Measurements from ENCODE around the gene PELI3. TPM values are rescaled to one million over a fixed set of nuclear protein-coding genes. Genes with fewer than 3 reads are reported as not detected.
"Not testable (repeated sequence)": the region's sequence is repeated elsewhere in the genome, so short reads cannot be mapped to it uniquely, and the experiment has no call there.

Gene PELI3
- total RNA-seq, 2 experiments from 2014 or later: 6.7 to 7.2 TPM

DNA sequence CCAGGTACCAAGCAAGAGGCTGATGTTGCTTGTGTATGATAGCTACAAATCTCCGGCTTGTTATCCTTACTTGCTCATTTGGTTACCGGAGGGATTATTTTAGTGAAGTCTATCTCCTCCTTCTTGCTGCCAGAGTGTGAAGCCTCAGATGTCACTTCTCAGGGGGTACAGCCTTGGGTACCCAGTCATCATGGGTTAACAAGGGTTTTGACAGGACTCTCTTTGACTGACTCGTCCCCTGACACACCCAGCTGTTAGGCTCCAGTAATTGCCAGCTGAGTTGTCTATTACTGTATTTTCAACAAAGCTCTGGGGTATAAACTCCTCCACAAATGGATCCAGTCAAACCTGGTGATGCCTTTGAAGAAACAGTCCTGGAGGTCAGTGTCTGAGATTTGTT lies 11.9 kb upstream of the PELI3 start:
- H3K27me3 Mint-ChIP-seq: peaks cover 3% of the 10 kb centered on the region
- H3K4me3 Mint-ChIP-seq: no peak overlapping the region
- no peaks in the 10 kb centered on the region for H3K36me3 Mint-ChIP-seq (ENCODE audit: low read depth)
- POLR2A ChIA-PET: no interaction called here
- no peak for DNase-seq
- CTCF ChIA-PET: interaction anchor here (0.6 to 2.7 kb wide), 5 partner anchors 10 to 115 kb away, joined by 3 to 18 read pairs (median 3); partner anchors contain the start of genes DPP3 and MRPL11
- H3K9me3 Mint-ChIP-seq: no peaks in the 10 kb centered on the region
- no peak overlapping the region for H3K27ac Mint-ChIP-seq
- peaks cover 20% of the 10 kb centered on the region for H3K4me1 Mint-ChIP-seq

DNA sequence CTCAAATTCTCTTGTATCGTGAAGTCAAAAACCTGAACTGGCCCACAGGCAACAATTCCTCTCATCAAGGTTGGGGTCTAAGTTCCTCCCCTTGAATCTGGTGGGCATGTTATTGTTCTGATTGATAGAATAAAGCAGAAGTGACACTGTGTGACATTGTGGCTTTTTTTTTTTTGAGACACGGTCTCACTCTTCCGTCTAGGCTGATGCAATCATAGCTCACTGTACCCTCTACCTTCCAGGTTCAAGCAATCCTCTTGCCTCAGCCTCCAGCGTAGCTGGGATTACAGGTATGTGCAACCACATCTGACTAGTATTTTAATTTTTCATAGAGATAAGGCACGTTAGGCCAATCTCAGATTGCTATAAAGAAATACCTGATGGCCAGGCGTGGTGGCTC lies 8.9 kb upstream of the PELI3 start:
- Mint-ChIP-seq H3K27ac (no peak overlapping the region), H3K27me3 (peaks cover 3% of the 10 kb centered on the region), H3K4me3 (no peak overlapping the region), H3K4me1 (peaks cover 28% of the 10 kb centered on the region), H3K36me3 (ENCODE audit: low read depth) (peaks cover 7% of the 10 kb centered on the region), H3K9me3 (peaks cover 10% of the 10 kb centered on the region)
- ChIA-PET POLR2A (no interaction called here), CTCF (interaction anchor here (1.2 to 1.5 kb wide), 2 partner anchors 19 to 49 kb away, joined by 3 to 4 read pairs; partner anchors contain the start of gene MRPL11)
- DNase-seq: no peak

- Mint-ChIP-seq H3K27ac (no peak overlapping the region), H3K4me1 (peaks cover 26% of the 10 kb centered on the region), H3K4me3 (no peak overlapping the region), H3K9me3 (peaks cover 11% of the 10 kb centered on the region), H3K36me3 (ENCODE audit: low read depth) (peaks cover 10% of the 10 kb centered on the region), H3K27me3 (peaks cover 3% of the 10 kb centered on the region)
- CTCF ChIA-PET: interaction anchor here (0.6 to 1.5 kb wide), 3 partner anchors 21 to 57 kb away, joined by 3 to 4 read pairs (median 3); partner anchors contain the start of gene MRPL11
- no peak for DNase-seq
- POLR2A ChIA-PET: no interaction called here
Observed at GRCh38 chr11:66459138-66459778, 7.4 kb upstream of the PELI3 start.

DNA sequence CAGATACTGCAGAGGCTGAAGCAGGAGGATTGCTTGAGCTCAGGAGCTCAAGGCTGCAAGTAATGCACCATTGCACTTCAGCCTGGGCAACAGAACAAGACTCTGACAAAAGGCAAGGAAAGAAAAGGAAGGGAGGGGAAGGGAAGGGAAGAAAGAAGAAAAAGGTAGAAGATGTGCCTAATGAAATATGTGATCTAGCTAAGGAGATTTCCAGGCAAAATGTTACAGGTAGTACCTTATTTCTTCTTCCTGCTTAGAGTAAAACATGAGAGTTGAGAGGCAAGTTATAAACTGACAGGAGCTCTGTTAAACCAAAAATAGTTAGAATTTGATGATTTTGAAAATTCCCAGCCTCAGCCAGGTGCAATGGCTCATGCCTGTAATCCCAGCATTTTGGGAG lies 4.7 kb upstream of the PELI3 start:
- ChIA-PET POLR2A (no interaction called here), CTCF (interaction anchor here (1.0 to 2.0 kb wide), 3 partner anchors 17 to 40 kb away, joined by 3 to 7 read pairs (median 3); partner anchors contain the start of gene MRPL11)
- H3K9me3 Mint-ChIP-seq: peaks cover 11% of the 10 kb centered on the region
- peaks cover 32% of the 10 kb centered on the region for H3K4me1 Mint-ChIP-seq
- H3K27me3 Mint-ChIP-seq: no peaks in the 10 kb centered on the region
- H3K36me3 Mint-ChIP-seq (ENCODE audit: low read depth): peaks cover 10% of the 10 kb centered on the region
- DNase-seq: no peak
- no peak overlapping the region for H3K4me3 Mint-ChIP-seq
- H3K27ac Mint-ChIP-seq: no peak overlapping the region

- Mint-ChIP-seq H3K27ac (peak overlapping the region; percentile 36), H3K9me3 (peaks cover 11% of the 10 kb centered on the region), H3K4me1 (peaks cover 38% of the 10 kb centered on the region), H3K4me3 (no peak overlapping the region), H3K36me3 (ENCODE audit: low read depth) (peaks cover 10% of the 10 kb centered on the region), H3K27me3 (peaks cover 2% of the 10 kb centered on the region)
- no peak for DNase-seq
- POLR2A ChIA-PET: no interaction called here
- CTCF ChIA-PET: interaction anchor here (0.8 to 1.4 kb wide), 3 partner anchors 9 to 41 kb away, joined by 3 to 6 read pairs (median 3); partner anchors contain the start of gene MRPL11
Observed at GRCh38 chr11:66462911-66463310, 3.8 kb upstream of the PELI3 start.

- H3K27ac Mint-ChIP-seq; DNase-seq; POLR2A ChIA-PET; H3K27me3 Mint-ChIP-seq; H3K4me3 Mint-ChIP-seq; H3K36me3 Mint-ChIP-seq (ENCODE audit: low read depth): not testable (repeated sequence)
- peaks cover 11% of the 10 kb centered on the region for H3K9me3 Mint-ChIP-seq
- CTCF ChIA-PET: interaction anchor here (1.4 kb wide), 2 partner anchors 25 kb away, joined by 6 to 9 read pairs; partner anchors contain the start of gene MRPL11
- peaks cover 46% of the 10 kb centered on the region for H3K4me1 Mint-ChIP-seq
Observed at GRCh38 chr11:66464116-66464515, 2.6 kb upstream of the PELI3 start.

- Mint-ChIP-seq H3K27me3 (peaks cover 2% of the 10 kb centered on the region), H3K36me3 (ENCODE audit: low read depth) (peaks cover 10% of the 10 kb centered on the region), H3K27ac (no peak overlapping the region), H3K4me1 (peaks cover 42% of the 10 kb centered on the region), H3K4me3 (no peak overlapping the region), H3K9me3 (peaks cover 11% of the 10 kb centered on the region)
- DNase-seq: no peak
- POLR2A ChIA-PET: no interaction called here
- CTCF ChIA-PET: interaction anchor here (0.6 to 1.4 kb wide), 3 partner anchors 11 to 26 kb away, joined by 3 to 9 read pairs (median 4); partner anchors contain the start of genes DPP3 and MRPL11
Observed at GRCh38 chr11:66464916-66465315, 1.8 kb upstream of the PELI3 start.

GRCh38 chr11:66465373-66466224 lies 1.1 kb upstream of the PELI3 start:
- peaks cover 11% of the 10 kb centered on the region for H3K9me3 Mint-ChIP-seq
- no peak for DNase-seq
- CTCF ChIA-PET: interaction anchor here (0.6 to 1.7 kb wide), 7 partner anchors 12 to 28 kb away, joined by 3 to 9 read pairs (median 3); partner anchors contain the start of genes DPP3 and MRPL11
- peaks cover 42% of the 10 kb centered on the region for H3K4me1 Mint-ChIP-seq
- POLR2A ChIA-PET: interaction anchor here (1.4 kb wide), 1 partner anchor 15 kb away, joined by 4 read pairs; the partner anchor contains the start of gene DPP3
- H3K4me3 Mint-ChIP-seq: peak overlapping the region; percentile 81
- H3K36me3 Mint-ChIP-seq (ENCODE audit: low read depth): peaks cover 10% of the 10 kb centered on the region
- H3K27me3 Mint-ChIP-seq: peaks cover 2% of the 10 kb centered on the region
- peak overlapping the region; percentile 70 for H3K27ac Mint-ChIP-seq

DNA sequence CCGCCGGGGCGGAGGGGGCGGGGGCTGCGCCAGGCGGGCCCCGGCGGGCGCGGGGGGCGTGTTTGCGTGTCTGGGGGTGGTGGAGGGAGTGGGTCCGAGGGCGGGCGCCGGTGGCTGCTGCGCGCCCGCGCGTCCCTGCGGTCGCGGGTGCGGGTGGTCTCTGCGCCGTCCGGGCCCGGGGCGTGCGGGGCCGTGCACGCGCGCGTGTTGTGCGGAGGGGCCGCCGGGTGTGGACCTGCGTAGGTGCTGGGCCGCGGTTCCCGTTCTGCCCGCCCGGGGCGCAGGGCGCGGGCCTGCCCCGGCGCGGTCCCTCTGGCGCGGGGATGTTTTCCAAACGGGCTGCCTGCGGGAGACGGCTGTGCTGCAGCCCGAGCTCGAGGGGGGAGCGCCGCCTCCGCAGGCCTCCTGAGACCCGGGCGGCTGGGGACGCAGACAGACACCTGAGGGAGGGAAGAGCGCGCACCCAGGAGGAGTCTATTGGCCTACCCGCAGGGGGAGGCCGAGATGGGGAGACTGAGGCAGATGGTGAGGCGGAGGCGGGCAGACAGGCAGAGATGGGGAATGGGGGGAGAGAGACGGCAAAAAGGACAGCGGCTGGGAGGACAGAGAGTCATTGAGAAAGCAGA lies 442 bp downstream of the PELI3 start:
- Mint-ChIP-seq H3K4me3 (peak overlapping the region; percentile 83), H3K27me3 (peaks cover 2% of the 10 kb centered on the region), H3K9me3 (peaks cover 4% of the 10 kb centered on the region), H3K27ac (peak overlapping the region; percentile 80), H3K36me3 (ENCODE audit: low read depth) (peaks cover 5% of the 10 kb centered on the region), H3K4me1 (peaks cover 39% of the 10 kb centered on the region)
- POLR2A ChIA-PET: interaction anchor here (0.6 to 1.4 kb wide), 3 partner anchors 13 to 211 kb away, joined by 3 to 4 read pairs (median 3); partner anchors contain the start of gene DPP3
- CTCF ChIA-PET: interaction anchor here (0.6 to 2.0 kb wide), 9 partner anchors 9 to 68 kb away, joined by 3 to 8 read pairs (median 3); partner anchors contain the start of genes DPP3 and MRPL11
- DNase-seq: no peak

- peak; percentile 53 for DNase-seq
- Mint-ChIP-seq H3K27me3 (peaks cover 2% of the 10 kb centered on the region), H3K9me3 (peaks cover 2% of the 10 kb centered on the region), H3K36me3 (ENCODE audit: low read depth) (peaks cover 3% of the 10 kb centered on the region), H3K4me3 (peak overlapping the region; percentile 83), H3K27ac (peak overlapping the region; percentile 80), H3K4me1 (peaks cover 35% of the 10 kb centered on the region)
- ChIA-PET CTCF (interaction anchor here (0.7 to 2.0 kb wide), 7 partner anchors 9 to 68 kb away, joined by 3 to 7 read pairs (median 3); partner anchors contain the start of genes DPP3 and MRPL11), POLR2A (interaction anchor here (1.0 kb wide), 1 partner anchor 210 kb away, joined by 3 read pairs; no protein-coding TSS in a partner anchor)
Observed at GRCh38 chr11:66467756-66468155, 1.1 kb downstream of the PELI3 start.

GRCh38 chr11:66468691-66469090 lies 2.0 kb downstream of the PELI3 start:
- H3K27me3 Mint-ChIP-seq: peaks cover 2% of the 10 kb centered on the region
- no peak for DNase-seq
- CTCF ChIA-PET: interaction anchor here (1.0 to 1.8 kb wide), 4 partner anchors 17 to 60 kb away, joined by 3 to 9 read pairs (median 3); partner anchors contain the start of gene MRPL11
- peaks cover 29% of the 10 kb centered on the region for H3K4me1 Mint-ChIP-seq
- H3K27ac Mint-ChIP-seq: no peak overlapping the region
- H3K9me3 Mint-ChIP-seq: no peaks in the 10 kb centered on the region
- H3K4me3 Mint-ChIP-seq: peak overlapping the region; percentile 16
- POLR2A ChIA-PET: no interaction called here
- no peaks in the 10 kb centered on the region for H3K36me3 Mint-ChIP-seq (ENCODE audit: low read depth)

GRCh38 chr11:66469441-66469840 lies 2.7 kb downstream of the PELI3 start:
- POLR2A ChIA-PET: no interaction called here
- H3K27me3 Mint-ChIP-seq: peaks cover 2% of the 10 kb centered on the region
- H3K4me1 Mint-ChIP-seq: peaks cover 29% of the 10 kb centered on the region

More at GRCh38 chr11:66469441-66469840, 2.7 kb downstream of the PELI3 start:
- Mint-ChIP-seq H3K4me3 (no peak overlapping the region), H3K27ac (no peak overlapping the region), H3K36me3 (ENCODE audit: low read depth) (no peaks in the 10 kb centered on the region), H3K9me3 (no peaks in the 10 kb centered on the region)
- CTCF ChIA-PET: interaction anchor here (0.6 to 2.1 kb wide), 6 partner anchors 10 to 98 kb away, joined by 3 to 9 read pairs (median 4); partner anchors contain the start of genes DPP3 and MRPL11
- DNase-seq: no peak

All from activated CD4-positive, alpha-beta T cell treated with anti-CD3 and anti-CD28 coated beads, Interleukin-2, amount 10 ng/mL, durations not matched to agents 7 days and 5 days (primary cell).